Stomach (tissue), 4 donors: Measurements from ENCODE around the gene ZNF283.

Experiments
- EP300 ChIP-seq: sonication (generic); formaldehyde crosslinking; IDR thresholded peaks from one replicate; pipeline ENCODE4 v1.6.1; 2017; ENCODE audit warnings: antibody characterized with exemption
- POLR2A ChIP-seq, 4 donors: fragments of 450-650 bp; IDR thresholded peaks; one replicate each; pipeline ENCODE4 v1.6.1; 2016; ENCODE audit warnings: antibody characterized with exemption in 4 of 4, control low read depth in 2 of 4, mild to moderate bottlenecking in 1 of 4, moderate library complexity in 1 of 4
- TF ChIP-seq, protein P1 (sequence below), 7 experiments: fragments of 450-650 bp in 4 of 7; fragments of 200-600 bp in 3 of 7; sonication (generic) in 3 of 7; IDR thresholded peaks; one replicate each; pipeline ENCODE4 v1.5.1; 2016 to 2019; ENCODE audit warnings: antibody characterized with exemption in 7 of 7, control low read depth in 2 of 7, mild to moderate bottlenecking in 1 of 7

DNA sequence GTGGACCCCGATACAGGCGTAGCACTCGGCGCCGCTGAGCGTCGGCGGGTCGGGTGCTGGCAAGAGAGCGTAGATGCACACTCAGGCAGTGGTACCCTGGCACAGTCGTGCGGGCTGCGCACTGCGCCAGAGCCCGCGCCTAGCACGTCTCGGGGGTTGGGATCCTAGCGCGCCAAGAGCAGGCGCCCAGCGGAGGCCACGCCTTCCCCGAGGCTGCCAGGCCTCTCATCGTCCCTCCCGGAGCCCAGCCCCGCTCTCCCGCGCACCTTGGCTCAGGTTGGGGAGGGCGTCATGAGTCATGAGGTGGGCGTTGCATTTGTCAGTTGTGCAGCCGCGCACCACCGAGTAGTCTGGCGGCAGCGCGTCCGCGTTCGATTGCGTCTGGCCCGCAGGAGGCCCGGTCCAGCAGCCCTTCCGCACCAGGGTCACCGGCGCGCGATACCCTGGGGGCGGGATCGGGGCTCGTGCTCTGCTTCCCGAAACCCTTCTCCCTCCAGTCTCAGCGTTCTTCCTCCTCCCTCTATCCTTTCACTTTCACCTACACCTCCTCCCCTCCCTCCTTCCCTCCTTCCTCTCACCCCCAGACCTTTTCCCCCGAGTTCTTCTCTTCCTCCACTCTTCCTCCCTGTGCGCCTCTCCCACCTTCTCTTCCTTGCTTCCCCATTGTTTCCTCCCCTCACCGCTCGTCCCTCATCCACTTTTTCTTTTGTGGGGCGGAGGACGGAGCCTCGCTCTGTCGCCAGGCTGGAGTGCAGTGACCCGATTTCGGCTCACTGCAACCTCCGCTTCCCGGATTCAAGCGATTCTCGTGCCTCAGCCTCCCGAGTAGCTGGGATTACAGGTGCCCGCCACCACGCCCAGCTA lies 28.3 kb upstream of the ZNF283 start:
- no peak for TF ChIP-seq EP300
- TF ChIP-seq, protein P1, sequence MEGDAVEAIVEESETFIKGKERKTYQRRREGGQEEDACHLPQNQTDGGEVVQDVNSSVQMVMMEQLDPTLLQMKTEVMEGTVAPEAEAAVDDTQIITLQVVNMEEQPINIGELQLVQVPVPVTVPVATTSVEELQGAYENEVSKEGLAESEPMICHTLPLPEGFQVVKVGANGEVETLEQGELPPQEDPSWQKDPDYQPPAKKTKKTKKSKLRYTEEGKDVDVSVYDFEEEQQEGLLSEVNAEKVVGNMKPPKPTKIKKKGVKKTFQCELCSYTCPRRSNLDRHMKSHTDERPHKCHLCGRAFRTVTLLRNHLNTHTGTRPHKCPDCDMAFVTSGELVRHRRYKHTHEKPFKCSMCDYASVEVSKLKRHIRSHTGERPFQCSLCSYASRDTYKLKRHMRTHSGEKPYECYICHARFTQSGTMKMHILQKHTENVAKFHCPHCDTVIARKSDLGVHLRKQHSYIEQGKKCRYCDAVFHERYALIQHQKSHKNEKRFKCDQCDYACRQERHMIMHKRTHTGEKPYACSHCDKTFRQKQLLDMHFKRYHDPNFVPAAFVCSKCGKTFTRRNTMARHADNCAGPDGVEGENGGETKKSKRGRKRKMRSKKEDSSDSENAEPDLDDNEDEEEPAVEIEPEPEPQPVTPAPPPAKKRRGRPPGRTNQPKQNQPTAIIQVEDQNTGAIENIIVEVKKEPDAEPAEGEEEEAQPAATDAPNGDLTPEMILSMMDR (IDR thresholded peaks at IDR 0.05) = no peak
- no peak for TF ChIP-seq POLR2A (IDR thresholded peaks at IDR 0.05)
